HCT116 (cell line): Measurements from ENCODE around the gene MSMO1. TPM values are rescaled to one million over a fixed set of nuclear protein-coding genes. Genes with fewer than 3 reads are reported as not detected.

Experiments used
- CEBPB ChIP-seq: IDR thresholded peaks from 2 replicates; pipeline ENCODE4 v1.6.1; 2012; ENCODE audit warnings: low read depth
- POLR2AphosphoS5 ChIP-seq: IDR thresholded peaks from 2 replicates; pipeline ENCODE4 v1.6.1; 2011; ENCODE audit warnings: mild to moderate bottlenecking, low read depth, low read length, moderate library complexity
- TCF7L2 ChIP-seq: IDR thresholded peaks from 2 replicates; pipeline ENCODE4 v1.7.0; 2011; ENCODE audit warnings: borderline replicate concordance, inconsistent platforms; ENCODE audit not compliant: insufficient read depth, insufficient read length; ENCODE audit errors: extremely low read depth
- total RNA-seq: library from RNA; stranded (reverse); gene quantifications from one replicate; pipeline ENCODE4 v1.2.1, GENCODE V29; 2021; ENCODE audit not compliant: unreplicated experiment
- TF ChIP-seq, protein P1 (sequence below): IDR thresholded peaks from 2 replicates; pipeline ENCODE4 v1.6.1; 2012; ENCODE audit warnings: low read depth
- TF ChIP-seq, protein P2 (sequence below), 3 experiments: fragments of 200-600 bp in 1 of 3; sonication (generic) in 1 of 3; IDR thresholded peaks in 2 of 3; conservative IDR thresholded peaks in 1 of 3; 2 replicates each; pipeline ENCODE4 v1.5.1; 2012 to 2017; ENCODE audit warnings: low read depth in 2 of 3, low read length in 2 of 3, antibody characterized with exemption in 1 of 3, borderline replicate concordance in 1 of 3, control low read depth in 1 of 3, mild to moderate bottlenecking in 1 of 3, mixed read lengths in 1 of 3, mixed run types in 1 of 3, moderate library complexity in 1 of 3; ENCODE audit not compliant: insufficient read depth in 1 of 3
- TF ChIP-seq, protein P3 (sequence below): IDR thresholded peaks from 2 replicates; pipeline ENCODE4 v1.6.1; 2011; ENCODE audit warnings: mild to moderate bottlenecking, low read length, moderate library complexity; ENCODE audit not compliant: insufficient replicate concordance; ENCODE audit errors: extremely low read depth

The MSMO1 gene
- total RNA-seq, 1 experiment from 2014 or later = 54.5 TPM

DNA sequence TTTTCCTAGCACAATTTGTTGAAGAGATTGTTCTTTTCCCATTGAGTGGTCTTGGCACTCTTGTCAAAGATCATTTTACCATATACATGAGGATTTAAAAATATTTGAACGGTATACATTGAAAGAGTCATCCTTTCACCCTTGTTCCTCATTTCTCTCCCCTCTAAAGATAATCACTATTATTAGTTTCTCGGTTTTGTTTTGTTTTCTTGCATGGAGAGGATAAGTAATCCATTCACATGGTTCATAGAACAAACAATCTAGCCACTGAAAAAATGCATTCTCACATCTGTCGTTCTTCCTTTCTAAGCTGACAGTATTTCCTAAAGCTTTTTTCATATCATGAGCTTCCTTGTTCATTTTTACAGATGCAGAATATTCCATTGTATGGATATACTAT lies 39.2 kb upstream of the MSMO1 start (continued):
- TF ChIP-seq, protein P1, sequence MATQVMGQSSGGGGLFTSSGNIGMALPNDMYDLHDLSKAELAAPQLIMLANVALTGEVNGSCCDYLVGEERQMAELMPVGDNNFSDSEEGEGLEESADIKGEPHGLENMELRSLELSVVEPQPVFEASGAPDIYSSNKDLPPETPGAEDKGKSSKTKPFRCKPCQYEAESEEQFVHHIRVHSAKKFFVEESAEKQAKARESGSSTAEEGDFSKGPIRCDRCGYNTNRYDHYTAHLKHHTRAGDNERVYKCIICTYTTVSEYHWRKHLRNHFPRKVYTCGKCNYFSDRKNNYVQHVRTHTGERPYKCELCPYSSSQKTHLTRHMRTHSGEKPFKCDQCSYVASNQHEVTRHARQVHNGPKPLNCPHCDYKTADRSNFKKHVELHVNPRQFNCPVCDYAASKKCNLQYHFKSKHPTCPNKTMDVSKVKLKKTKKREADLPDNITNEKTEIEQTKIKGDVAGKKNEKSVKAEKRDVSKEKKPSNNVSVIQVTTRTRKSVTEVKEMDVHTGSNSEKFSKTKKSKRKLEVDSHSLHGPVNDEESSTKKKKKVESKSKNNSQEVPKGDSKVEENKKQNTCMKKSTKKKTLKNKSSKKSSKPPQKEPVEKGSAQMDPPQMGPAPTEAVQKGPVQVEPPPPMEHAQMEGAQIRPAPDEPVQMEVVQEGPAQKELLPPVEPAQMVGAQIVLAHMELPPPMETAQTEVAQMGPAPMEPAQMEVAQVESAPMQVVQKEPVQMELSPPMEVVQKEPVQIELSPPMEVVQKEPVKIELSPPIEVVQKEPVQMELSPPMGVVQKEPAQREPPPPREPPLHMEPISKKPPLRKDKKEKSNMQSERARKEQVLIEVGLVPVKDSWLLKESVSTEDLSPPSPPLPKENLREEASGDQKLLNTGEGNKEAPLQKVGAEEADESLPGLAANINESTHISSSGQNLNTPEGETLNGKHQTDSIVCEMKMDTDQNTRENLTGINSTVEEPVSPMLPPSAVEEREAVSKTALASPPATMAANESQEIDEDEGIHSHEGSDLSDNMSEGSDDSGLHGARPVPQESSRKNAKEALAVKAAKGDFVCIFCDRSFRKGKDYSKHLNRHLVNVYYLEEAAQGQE = no peak
- TF ChIP-seq, protein P2, sequence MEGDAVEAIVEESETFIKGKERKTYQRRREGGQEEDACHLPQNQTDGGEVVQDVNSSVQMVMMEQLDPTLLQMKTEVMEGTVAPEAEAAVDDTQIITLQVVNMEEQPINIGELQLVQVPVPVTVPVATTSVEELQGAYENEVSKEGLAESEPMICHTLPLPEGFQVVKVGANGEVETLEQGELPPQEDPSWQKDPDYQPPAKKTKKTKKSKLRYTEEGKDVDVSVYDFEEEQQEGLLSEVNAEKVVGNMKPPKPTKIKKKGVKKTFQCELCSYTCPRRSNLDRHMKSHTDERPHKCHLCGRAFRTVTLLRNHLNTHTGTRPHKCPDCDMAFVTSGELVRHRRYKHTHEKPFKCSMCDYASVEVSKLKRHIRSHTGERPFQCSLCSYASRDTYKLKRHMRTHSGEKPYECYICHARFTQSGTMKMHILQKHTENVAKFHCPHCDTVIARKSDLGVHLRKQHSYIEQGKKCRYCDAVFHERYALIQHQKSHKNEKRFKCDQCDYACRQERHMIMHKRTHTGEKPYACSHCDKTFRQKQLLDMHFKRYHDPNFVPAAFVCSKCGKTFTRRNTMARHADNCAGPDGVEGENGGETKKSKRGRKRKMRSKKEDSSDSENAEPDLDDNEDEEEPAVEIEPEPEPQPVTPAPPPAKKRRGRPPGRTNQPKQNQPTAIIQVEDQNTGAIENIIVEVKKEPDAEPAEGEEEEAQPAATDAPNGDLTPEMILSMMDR (IDR thresholded peaks at IDR 0.05 in 2 of 3, conservative IDR thresholded peaks at IDR 0.05 in 1 of 3; ENCODE audit: borderline replicate concordance in 1 of 3, insufficient read depth in 1 of 3, low read depth in 2 of 3, low read length in 2 of 3) = no peak
- TF ChIP-seq, protein P3, sequence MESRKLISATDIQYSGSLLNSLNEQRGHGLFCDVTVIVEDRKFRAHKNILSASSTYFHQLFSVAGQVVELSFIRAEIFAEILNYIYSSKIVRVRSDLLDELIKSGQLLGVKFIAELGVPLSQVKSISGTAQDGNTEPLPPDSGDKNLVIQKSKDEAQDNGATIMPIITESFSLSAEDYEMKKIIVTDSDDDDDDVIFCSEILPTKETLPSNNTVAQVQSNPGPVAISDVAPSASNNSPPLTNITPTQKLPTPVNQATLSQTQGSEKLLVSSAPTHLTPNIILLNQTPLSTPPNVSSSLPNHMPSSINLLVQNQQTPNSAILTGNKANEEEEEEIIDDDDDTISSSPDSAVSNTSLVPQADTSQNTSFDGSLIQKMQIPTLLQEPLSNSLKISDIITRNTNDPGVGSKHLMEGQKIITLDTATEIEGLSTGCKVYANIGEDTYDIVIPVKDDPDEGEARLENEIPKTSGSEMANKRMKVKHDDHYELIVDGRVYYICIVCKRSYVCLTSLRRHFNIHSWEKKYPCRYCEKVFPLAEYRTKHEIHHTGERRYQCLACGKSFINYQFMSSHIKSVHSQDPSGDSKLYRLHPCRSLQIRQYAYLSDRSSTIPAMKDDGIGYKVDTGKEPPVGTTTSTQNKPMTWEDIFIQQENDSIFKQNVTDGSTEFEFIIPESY = no peak
- TF ChIP-seq TCF7L2 (no peak), POLR2AphosphoS5 (no peak), CEBPB (no peak)
